Endothelial cell of umbilical vein (primary cell): ENCODE data around the gene ULBP3. TPM values are rescaled to one million over a fixed set of nuclear protein-coding genes. Genes with fewer than 3 reads are reported as not detected.

ENCODE experiments used
- BruUV-seq: library from RNA; stranded (reverse); fragments of 400-500 nt; replicated peaks from 2 replicates; lab custom pipeline; 2021; lab: Mats Ljungman, UMichigan
- CTCF ChIA-PET: fragments of 300-600, 350-600 bp; sonication (Branson Sonifier 250); formaldehyde crosslinking; loops from one replicate; lab custom pipeline; 2021; ENCODE audit warnings: antibody characterized with exemption, inconsistent platforms; lab: Charles Lee
- POLR2A ChIA-PET: fragments of 300-600, 350-600 bp; sonication (Branson Sonifier 250); formaldehyde crosslinking; loops from one replicate; lab custom pipeline; 2021; ENCODE audit warnings: antibody characterized with exemption, inconsistent platforms; lab: Charles Lee
- DNase-seq: peaks from one replicate; pipeline ENCODE4 v3.0.0-alpha.2; 2011; ENCODE audit warnings: low read depth, low spot score
- FAIRE-seq: peaks from 2 replicates; lab custom pipeline; 2011; peaks lifted over from hg19 to GRCh38; lab: Jason Lieb, UNC
- H2AFZ ChIP-seq: 2 replicates; pipeline ENCODE4 v1.6.0; 2012; ENCODE audit warnings: low read depth, low read length, control low read depth, inconsistent platforms
- H3K27ac ChIP-seq: 2 replicates; pipeline ENCODE4 v1.5.1; 2011; ENCODE audit warnings: low read depth, mild to moderate bottlenecking, control low read depth, low read length, moderate library complexity; ENCODE audit not compliant: insufficient read depth
- H3K27me3 ChIP-seq, 2 experiments: 2 replicates each; pipeline versions ENCODE4 v1.6.0 to v1.6.1; 2011; ENCODE audit warnings: low read length in 2 of 2, mixed read lengths in 1 of 2; ENCODE audit not compliant: control insufficient read depth in 2 of 2, insufficient read depth in 2 of 2
- H3K36me3 ChIP-seq, 2 experiments: 2 replicates in 1 of 2; 3 replicates in 1 of 2; pipeline ENCODE4 v1.5.1; 2011; ENCODE audit warnings: low read length in 2 of 2, mild to moderate bottlenecking in 1 of 2, moderate library complexity in 1 of 2; ENCODE audit not compliant: control insufficient read depth in 2 of 2, insufficient read depth in 2 of 2; ENCODE audit errors: extremely low read depth in 1 of 2
- H3K4me1 ChIP-seq: 3 replicates; pipeline ENCODE4 v1.5.1; 2011; ENCODE audit warnings: mild to moderate bottlenecking, low read length; ENCODE audit not compliant: control insufficient read depth, insufficient read depth; ENCODE audit errors: extremely low read depth
- H3K4me2 ChIP-seq: 2 replicates; pipeline ENCODE4 v1.6.1; 2011; ENCODE audit warnings: low read length, control low read depth, mixed read lengths; ENCODE audit not compliant: insufficient read depth
- H3K4me3 ChIP-seq, 3 experiments: fragments of 200-600 bp in 1 of 3; sonication (generic), shearing (Covaris generic) in 1 of 3; replicated peaks in 1 of 3; 2 replicates each; pipeline ENCODE4 v1.5.1; 2011 to 2016; ENCODE audit warnings: control low read depth in 3 of 3, low read length in 3 of 3, mild to moderate bottlenecking in 2 of 3, inconsistent platforms in 1 of 3, low read depth in 1 of 3, moderate library complexity in 1 of 3; ENCODE audit not compliant: insufficient read depth in 1 of 3
- H3K79me2 ChIP-seq: 2 replicates; pipeline ENCODE4 v1.6.0; 2012; ENCODE audit warnings: low read length, inconsistent platforms; ENCODE audit not compliant: control insufficient read depth, insufficient read depth
- H3K9ac ChIP-seq: replicated peaks from 2 replicates; pipeline ENCODE3; 2011; ENCODE audit warnings: low read length, control low read depth; ENCODE audit not compliant: insufficient read depth; ENCODE audit errors: extremely low read depth
- H3K9me1 ChIP-seq: replicated peaks from 3 replicates; pipeline ENCODE4 v1.6.0; 2011; ENCODE audit warnings: mild to moderate bottlenecking, low read length; ENCODE audit not compliant: control insufficient read depth, insufficient read depth; ENCODE audit errors: extremely low read depth
- H3K9me3 ChIP-seq: replicated peaks from 2 replicates; pipeline ENCODE4 v1.5.1; 2012; ENCODE audit warnings: low read length, inconsistent platforms; ENCODE audit not compliant: control insufficient read depth, insufficient read depth
- H4K20me1 ChIP-seq: replicated peaks from 2 replicates; pipeline ENCODE3; 2011; ENCODE audit warnings: mild to moderate bottlenecking, low read length; ENCODE audit not compliant: control insufficient read depth, insufficient read depth; ENCODE audit errors: extremely low read depth
- EZH2 ChIP-seq: IDR thresholded peaks from 2 replicates; pipeline ENCODE4 v1.6.1; 2012; ENCODE audit warnings: borderline replicate concordance, low read depth, mild to moderate bottlenecking, moderate library complexity, low read length, inconsistent platforms; ENCODE audit not compliant: severe bottlenecking
- FOS ChIP-seq: IDR thresholded peaks from 2 replicates; pipeline ENCODE4 v1.6.1; 2011; ENCODE audit warnings: mild to moderate bottlenecking, low read length, moderate library complexity, borderline replicate concordance; ENCODE audit not compliant: insufficient read depth
- GATA2 ChIP-seq: IDR thresholded peaks from 2 replicates; pipeline ENCODE4 v1.7.0; 2011; ENCODE audit warnings: low read depth, mild to moderate bottlenecking, moderate library complexity, mixed read lengths, low read length; ENCODE audit not compliant: insufficient read length, insufficient read depth
- JUN ChIP-seq: IDR thresholded peaks from 2 replicates; pipeline ENCODE4 v1.6.1; 2011; ENCODE audit warnings: borderline replicate concordance, low read depth; ENCODE audit not compliant: insufficient read length, insufficient read depth
- MAX ChIP-seq: IDR thresholded peaks from 2 replicates; pipeline ENCODE4 v1.6.1; 2011; ENCODE audit not compliant: insufficient read depth, insufficient read length
- MYC ChIP-seq: IDR thresholded peaks from one replicate; pipeline ENCODE4 v1.6.1; 2011; ENCODE audit warnings: mild to moderate bottlenecking, low read depth, low read length
- POLR2A ChIP-seq: IDR thresholded peaks from 2 replicates; pipeline ENCODE4 v1.6.1; 2012; ENCODE audit warnings: low read depth, mild to moderate bottlenecking, control low read depth, low read length
- POLR2AphosphoS5 ChIP-seq: IDR thresholded peaks from 2 replicates; pipeline ENCODE4 v1.6.1; 2012; ENCODE audit warnings: low read depth, mild to moderate bottlenecking, control low read depth, low read length, moderate library complexity; ENCODE audit not compliant: insufficient read depth
- dilution Hi-C: fragments of 300-500 bp; cut with MboI; formaldehyde crosslinking; loops from one replicate; pipeline ENCODE4 v1.15.0; 2019; ENCODE audit warnings: low sequenced_read_pairs; ENCODE audit not compliant: extremely low pct_ligation_motif_present
- intact Hi-C: fragments of 100-400 bp; cut with micrococcal nuclease; formaldehyde crosslinking; loops from one replicate; pipeline ENCODE4 v1.10.0; 2022
- polyA plus RNA-seq, 4 experiments: library from polyadenylated mRNA; depleted of rRNA in 3 of 4; stranded (reverse) in 3 of 4; unstranded in 1 of 4; fragments of >200 nt; gene quantifications; 2 replicates each; pipeline versions ENCODE4 v1.2.1 to v1.2.3, GENCODE V29; 2011 to 2012; ENCODE audit warnings: missing spikeins in 1 of 4
- total RNA-seq: library from RNA; stranded (reverse); gene quantifications from 2 replicates; pipeline ENCODE4 v1.2.3, GENCODE V29; 2021
- TF ChIP-seq, protein P1 (sequence below), 2 donors: IDR thresholded peaks; 1 replicate in 1 of 2; 2 replicates in 1 of 2; pipeline ENCODE4 v1.5.1; 2011; ENCODE audit warnings: low read length in 2 of 2, mild to moderate bottlenecking in 2 of 2, moderate library complexity in 2 of 2, control low read depth in 1 of 2, inconsistent platforms in 1 of 2, low read depth in 1 of 2; ENCODE audit not compliant: insufficient read depth in 1 of 2; ENCODE audit errors: extremely low read depth in 1 of 2

The ULBP3 gene
- total and polyA plus RNA-seq, 2 donors (not counting 3 experiments of a cell fraction or from before 2014, with no cell fraction given), result 7.1 to 12.8 TPM

DNA sequence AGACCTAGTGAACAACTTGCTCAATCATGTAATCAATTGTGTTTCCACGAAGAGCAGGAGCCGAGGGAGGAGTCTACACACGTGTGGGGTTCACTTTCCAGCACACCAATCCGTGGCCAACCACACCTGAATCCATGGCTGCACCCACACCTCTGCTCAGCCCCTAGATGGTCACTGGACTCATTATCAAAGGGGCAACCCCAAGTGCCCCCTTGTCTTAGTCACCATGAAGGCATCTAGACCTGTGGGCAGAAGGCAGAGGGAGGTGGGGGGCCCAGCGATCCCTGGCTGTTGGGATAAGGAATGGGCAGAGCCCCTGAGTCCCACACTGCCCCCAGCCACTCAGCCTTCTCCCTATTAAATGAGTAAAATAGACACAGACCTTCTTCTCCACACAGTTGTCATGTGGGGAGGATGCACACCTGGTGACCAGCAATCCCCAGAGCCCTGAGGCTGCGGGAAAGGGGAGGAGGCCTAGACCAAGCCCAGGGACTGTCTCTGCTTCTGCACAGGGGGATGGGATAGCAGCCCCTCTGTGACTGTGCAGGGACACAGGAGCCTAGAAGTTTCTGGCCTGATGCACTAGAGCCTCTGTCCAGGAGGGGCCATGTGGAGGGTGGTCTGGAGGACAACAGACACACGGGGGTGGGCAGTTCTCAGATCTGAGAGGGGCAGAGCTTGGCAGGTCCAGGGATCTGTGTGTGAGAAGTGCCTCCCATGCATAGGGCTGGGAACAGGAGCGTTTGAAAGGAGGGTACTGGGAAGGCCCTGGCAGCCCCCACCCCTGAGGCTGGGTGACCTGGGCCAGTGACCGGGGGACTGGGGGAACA lies 41.7 kb downstream of the ULBP3 start:
- DNase-seq (no peak), FAIRE-seq (no peak)
- no TSS peak for BruUV-seq
- no peak overlapping the region for H3K4me3 ChIP-seq
- H3K27ac ChIP-seq, result no peak overlapping the region
- ChIA-PET CTCF (no interaction called here), POLR2A (no interaction called here)
- dilution Hi-C loops, result no loop called here
- H3K9ac ChIP-seq, result no peak overlapping the region
- H3K36me3 ChIP-seq, result no peaks in the 10 kb centered on the region
- no peak overlapping the region for H2AFZ ChIP-seq
- H3K4me2 ChIP-seq, result no peak overlapping the region
- no peaks in the 10 kb centered on the region for H4K20me1 ChIP-seq
- peaks cover 9% of the 10 kb centered on the region for H3K4me1 ChIP-seq
- peaks cover 34 to 35% of the 10 kb centered on the region in 2 experiments for H3K27me3 ChIP-seq
- intact Hi-C loops, result no loop called here
- H3K79me2 ChIP-seq, result no peaks in the 10 kb centered on the region
- no peaks in the 10 kb centered on the region for H3K9me3 ChIP-seq
- no peaks in the 10 kb centered on the region for H3K9me1 ChIP-seq
- TF ChIP-seq, protein P1, sequence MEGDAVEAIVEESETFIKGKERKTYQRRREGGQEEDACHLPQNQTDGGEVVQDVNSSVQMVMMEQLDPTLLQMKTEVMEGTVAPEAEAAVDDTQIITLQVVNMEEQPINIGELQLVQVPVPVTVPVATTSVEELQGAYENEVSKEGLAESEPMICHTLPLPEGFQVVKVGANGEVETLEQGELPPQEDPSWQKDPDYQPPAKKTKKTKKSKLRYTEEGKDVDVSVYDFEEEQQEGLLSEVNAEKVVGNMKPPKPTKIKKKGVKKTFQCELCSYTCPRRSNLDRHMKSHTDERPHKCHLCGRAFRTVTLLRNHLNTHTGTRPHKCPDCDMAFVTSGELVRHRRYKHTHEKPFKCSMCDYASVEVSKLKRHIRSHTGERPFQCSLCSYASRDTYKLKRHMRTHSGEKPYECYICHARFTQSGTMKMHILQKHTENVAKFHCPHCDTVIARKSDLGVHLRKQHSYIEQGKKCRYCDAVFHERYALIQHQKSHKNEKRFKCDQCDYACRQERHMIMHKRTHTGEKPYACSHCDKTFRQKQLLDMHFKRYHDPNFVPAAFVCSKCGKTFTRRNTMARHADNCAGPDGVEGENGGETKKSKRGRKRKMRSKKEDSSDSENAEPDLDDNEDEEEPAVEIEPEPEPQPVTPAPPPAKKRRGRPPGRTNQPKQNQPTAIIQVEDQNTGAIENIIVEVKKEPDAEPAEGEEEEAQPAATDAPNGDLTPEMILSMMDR (IDR thresholded peaks at IDR 0.05; ENCODE audit: extremely low read depth in 1 of 2, insufficient read depth in 1 of 2, low read depth in 1 of 2, low read length in 2 of 2), result no peak
- TF ChIP-seq JUN, result no peak
- TF ChIP-seq MYC, result no peak
- no peak for TF ChIP-seq POLR2AphosphoS5
- no peak for TF ChIP-seq MAX
- TF ChIP-seq POLR2A, result no peak
- no peak for TF ChIP-seq EZH2
- TF ChIP-seq GATA2, result no peak
- no peak for TF ChIP-seq FOS
